Duodenal mucosa (tissue), 2 donors: ENCODE results near the gene NTN1.

Experiments
- H3K27ac ChIP-seq: one replicate; pipeline ENCODE4 v1.7.0; 2013; ENCODE audit warnings: low read depth, low read length
- H3K27me3 ChIP-seq, 2 donors: one replicate each; pipeline ENCODE4 v1.7.0; 2013; ENCODE audit warnings: low read length in 2 of 2, control low read depth in 1 of 2; ENCODE audit not compliant: insufficient read depth in 2 of 2, control insufficient read depth in 1 of 2
- H3K36me3 ChIP-seq, 2 donors: one replicate each; pipeline ENCODE4 v1.7.0; 2013; ENCODE audit warnings: low read length in 2 of 2, control low read depth in 1 of 2; ENCODE audit not compliant: insufficient read depth in 2 of 2, control insufficient read depth in 1 of 2
- H3K4me1 ChIP-seq, 2 donors: one replicate each; pipeline ENCODE4 v1.7.0; 2013; ENCODE audit warnings: low read length in 2 of 2, control low read depth in 1 of 2; ENCODE audit not compliant: insufficient read depth in 2 of 2, control insufficient read depth in 1 of 2
- H3K4me3 ChIP-seq, 2 donors: one replicate each; pipeline ENCODE4 v1.7.0; 2013; ENCODE audit warnings: low read length in 2 of 2, low read depth in 1 of 2
- H3K9ac ChIP-seq, 2 donors: one replicate each; pipeline ENCODE4 v1.7.0; 2013; ENCODE audit warnings: low read length in 2 of 2, low read depth in 1 of 2
- H3K9me3 ChIP-seq, 2 donors: one replicate each; pipeline ENCODE4 v1.7.0; 2013; ENCODE audit warnings: low read length in 2 of 2, control low read depth in 1 of 2; ENCODE audit not compliant: control insufficient read depth in 1 of 2

Gene NTN1

GRCh38 chr17:9285602-9286427, 264.5 kb downstream of the NTN1 start:
- Histone ChIP-seq H3K4me3 (no peak overlapping the region), H3K9me3 (no peaks in the 10 kb centered on the region), H3K9ac (no peak overlapping the region), H3K27me3 (no peaks in the 10 kb centered on the region), H3K4me1 (peaks cover 0 to 5% of the 10 kb centered on the region in 2 donors), H3K36me3 (no peaks in the 10 kb centered on the region), H3K27ac (no peak overlapping the region)

DNA sequence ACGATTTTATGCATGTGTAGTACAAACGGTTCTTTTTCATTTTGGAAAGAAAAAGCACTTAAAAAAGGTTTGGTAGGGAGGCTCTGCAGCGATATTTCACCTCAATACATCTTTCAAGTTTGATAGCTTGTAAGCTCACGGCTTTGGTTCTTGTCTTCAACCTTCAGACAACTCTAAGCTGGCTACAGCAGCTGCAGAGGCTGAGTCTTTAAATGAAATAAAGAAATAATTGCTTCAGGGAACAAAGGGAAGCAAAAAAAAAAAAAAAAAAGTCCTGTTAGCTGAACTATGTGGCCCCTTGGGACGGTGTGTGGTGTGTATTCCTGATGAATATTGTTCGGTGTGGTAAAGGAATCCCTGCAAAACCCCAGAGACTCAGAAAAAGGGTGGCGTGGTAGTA, 265.1 kb downstream of the NTN1 start:
- no peak overlapping the region for H3K9ac ChIP-seq
- no peaks in the 10 kb centered on the region for H3K36me3 ChIP-seq
- H3K27ac ChIP-seq: no peak overlapping the region
- H3K27me3 ChIP-seq: no peaks in the 10 kb centered on the region
- H3K4me1 ChIP-seq: peaks cover 0 to 5% of the 10 kb centered on the region in 2 donors
- no peaks in the 10 kb centered on the region for H3K9me3 ChIP-seq
- no peak overlapping the region for H3K4me3 ChIP-seq

DNA sequence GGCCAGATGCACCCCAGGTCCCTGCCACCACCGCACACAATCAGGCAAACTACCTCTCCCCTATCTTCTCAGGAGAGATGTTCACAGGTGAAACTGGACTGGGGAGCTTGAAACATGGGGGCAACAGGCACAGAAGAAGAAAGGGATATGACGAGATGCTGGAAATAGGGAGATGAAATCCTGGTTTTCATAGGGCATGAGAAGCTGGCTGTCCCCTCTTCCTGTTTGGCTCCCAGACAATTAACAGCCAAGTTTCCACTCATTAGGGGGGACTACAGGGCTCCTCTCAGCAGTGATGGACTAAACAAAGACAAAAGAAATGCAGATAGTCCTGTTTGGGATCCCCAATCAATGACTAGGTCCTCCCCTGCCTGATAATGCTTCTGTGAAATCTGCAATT, 266.0 kb downstream of the NTN1 start:
- Histone ChIP-seq H3K9me3 (no peaks in the 10 kb centered on the region), H3K27ac (no peak overlapping the region), H3K36me3 (no peaks in the 10 kb centered on the region), H3K4me1 (peaks cover 5 to 6% of the 10 kb centered on the region in 2 donors), H3K4me3 (no peak overlapping the region), H3K9ac (no peak overlapping the region), H3K27me3 (no peaks in the 10 kb centered on the region)

DNA sequence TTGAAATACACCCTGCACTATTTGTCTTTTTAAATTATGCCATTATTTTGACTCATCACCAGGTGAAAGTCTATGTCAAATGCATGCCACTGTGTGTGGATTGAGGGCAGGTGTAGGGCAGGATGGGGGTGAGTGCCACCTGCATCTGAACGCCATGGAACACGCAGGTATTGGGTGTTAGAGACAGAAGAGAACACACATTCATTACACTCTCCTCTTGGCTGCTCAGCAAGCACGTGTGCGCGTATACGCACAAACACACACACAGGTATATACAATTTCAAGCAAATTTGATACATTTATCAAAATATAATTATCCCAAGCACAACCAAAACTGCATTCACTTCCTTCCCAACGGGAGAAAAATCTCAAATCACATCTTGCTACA, 268.9 kb downstream of the NTN1 start:
- H3K4me3 ChIP-seq: no peak overlapping the region
- no peaks in the 10 kb centered on the region for H3K27me3 ChIP-seq
- H3K9ac ChIP-seq: no peak overlapping the region
- no peaks in the 10 kb centered on the region for H3K36me3 ChIP-seq
- H3K27ac ChIP-seq: no peak overlapping the region
- no peaks in the 10 kb centered on the region for H3K9me3 ChIP-seq
- peaks cover 4 to 6% of the 10 kb centered on the region in 2 donors for H3K4me1 ChIP-seq

GRCh38 chr17:9291912-9292560, 270.7 kb downstream of the NTN1 start:
- no peak overlapping the region for H3K4me3 ChIP-seq
- H3K36me3 ChIP-seq: no peaks in the 10 kb centered on the region
- H3K27ac ChIP-seq: no peak overlapping the region
- peaks cover 4 to 6% of the 10 kb centered on the region in 2 donors for H3K4me1 ChIP-seq
- H3K9ac ChIP-seq: no peak overlapping the region
- H3K27me3 ChIP-seq: no peaks in the 10 kb centered on the region
- no peaks in the 10 kb centered on the region for H3K9me3 ChIP-seq

DNA sequence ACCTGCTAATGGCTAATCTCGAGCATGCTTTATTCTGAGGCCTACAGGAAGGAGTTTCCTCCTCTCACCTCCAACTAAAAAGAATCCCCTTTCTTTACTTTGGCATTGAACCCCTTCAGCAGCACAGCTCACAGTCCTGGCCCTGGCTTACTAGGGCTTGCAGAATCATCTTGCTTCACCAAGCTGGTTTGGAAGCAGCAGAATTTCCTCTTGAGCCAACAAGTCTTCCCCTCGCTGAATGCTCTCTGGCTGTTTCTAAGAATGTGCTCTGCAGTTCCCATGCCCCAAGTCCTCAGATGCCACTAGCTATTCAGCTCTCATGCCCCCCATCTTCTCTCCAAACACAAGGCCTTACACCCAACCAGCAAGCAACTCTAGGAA, 271.2 kb downstream of the NTN1 start:
- Histone ChIP-seq H3K4me3 (no peak overlapping the region), H3K4me1 (peaks cover 4 to 6% of the 10 kb centered on the region in 2 donors), H3K9ac (no peak overlapping the region), H3K9me3 (no peaks in the 10 kb centered on the region), H3K27me3 (no peaks in the 10 kb centered on the region), H3K36me3 (no peaks in the 10 kb centered on the region), H3K27ac (no peak overlapping the region)
